K562 (cell line): ENCODE data around the gene MYO18A. TPM values are rescaled to one million over a fixed set of nuclear protein-coding genes. Genes with fewer than 3 reads are reported as not detected.

Experiments
- ARHGAP35 ChIP-seq: fragments of 450-650 bp; IDR thresholded peaks from 2 replicates; pipeline ENCODE4 v1.6.1; 2018; ENCODE audit not compliant: partially characterized antibody
- BACH1 ChIP-seq: fragments of 200-800 bp; sonication (Bioruptor generic); IDR thresholded peaks from 2 replicates; pipeline ENCODE4 v1.6.1; 2016; ENCODE audit warnings: missing genetic modification characterization, missing compliant biosample characterization
- CBX3 ChIP-seq, 2 experiments: IDR thresholded peaks; 1 replicate in 1 of 2; 2 replicates in 1 of 2; pipeline ENCODE4 v1.6.1; 2012; ENCODE audit warnings: inconsistent platforms in 2 of 2, low read length in 2 of 2, borderline replicate concordance in 1 of 2, control low read depth in 1 of 2
- CCAR2 ChIP-seq: fragments of 200-400 bp; formaldehyde crosslinking; IDR thresholded peaks from 2 replicates; pipeline ENCODE4 v1.6.1; 2017; ENCODE audit warnings: mild to moderate bottlenecking, low read depth, low read length
- CCNT2 ChIP-seq: IDR thresholded peaks from 2 replicates; pipeline ENCODE4 v1.6.1; 2011; ENCODE audit warnings: borderline replicate concordance, low read depth, mild to moderate bottlenecking, moderate library complexity, mixed read lengths, low read length; ENCODE audit not compliant: insufficient read length; ENCODE audit errors: extremely low read depth
- DEAF1 ChIP-seq: fragments of 450-650 bp; formaldehyde crosslinking; IDR thresholded peaks from 2 replicates; pipeline ENCODE4 v1.4.0; 2020; ENCODE audit warnings: mild to moderate bottlenecking, moderate library complexity
- GTF2A2 ChIP-seq: IDR thresholded peaks from 2 replicates; pipeline ENCODE4 v1.6.1; 2016; ENCODE audit warnings: mild to moderate bottlenecking, missing genetic modification characterization, missing compliant biosample characterization
- HDAC6 ChIP-seq: IDR thresholded peaks from 2 replicates; pipeline ENCODE4 v1.6.1; 2012; ENCODE audit warnings: low read depth, mild to moderate bottlenecking, control low read depth, inconsistent platforms, low read length, moderate library complexity
- HMBOX1 ChIP-seq: sonication (generic); IDR thresholded peaks from 2 replicates; pipeline ENCODE4 v1.6.1; 2016
- KAT7 ChIP-seq: sonication (generic); formaldehyde crosslinking; IDR thresholded peaks from 2 replicates; pipeline ENCODE4 v1.8.0; 2022; ENCODE audit warnings: missing genetic modification reagents, mild to moderate bottlenecking, borderline replicate concordance
- LCOR ChIP-seq: sonication (generic); formaldehyde crosslinking; IDR thresholded peaks from 2 replicates; pipeline ENCODE4 v1.8.0; 2022; ENCODE audit warnings: mild to moderate bottlenecking, missing genetic modification reagents
- PHF20 ChIP-seq: fragments of 450-650 bp; IDR thresholded peaks from 2 replicates; pipeline ENCODE4 v1.6.1; 2018; ENCODE audit not compliant: partially characterized antibody
- POLR3G ChIP-seq: IDR thresholded peaks from 2 replicates; pipeline ENCODE4 v1.6.1; 2011; ENCODE audit not compliant: insufficient read length, insufficient replicate concordance; ENCODE audit errors: extremely low read depth
- RBBP5 ChIP-seq: fragments of 200-600 bp; sonication (generic); IDR thresholded peaks from 2 replicates; pipeline ENCODE4 v1.6.1; 2012; ENCODE audit warnings: borderline replicate concordance, mild to moderate bottlenecking, low read length, control low read depth, inconsistent platforms; ENCODE audit not compliant: insufficient read depth, poor library complexity, severe bottlenecking
- TAL1 ChIP-seq: fragments of 450-650 bp; IDR thresholded peaks from 2 replicates; pipeline ENCODE4 v1.6.1; 2016; ENCODE audit warnings: mild to moderate bottlenecking
- TFAP4 ChIP-seq: sonication (generic); formaldehyde crosslinking; IDR thresholded peaks from 2 replicates; pipeline ENCODE4 v1.8.0; 2022; ENCODE audit warnings: missing genetic modification reagents, mild to moderate bottlenecking, moderate library complexity, borderline replicate concordance
- TFE3 ChIP-seq: fragments of 450-650 bp; formaldehyde crosslinking; IDR thresholded peaks from 2 replicates; pipeline ENCODE4 v1.4.0; 2020; ENCODE audit warnings: mild to moderate bottlenecking, mixed read lengths
- ZNF197 ChIP-seq: fragments of 200-800 bp; sonication (Bioruptor generic); IDR thresholded peaks from 2 replicates; pipeline ENCODE4 v1.6.1; 2016; ENCODE audit warnings: low read depth, missing genetic modification characterization, missing compliant biosample characterization
- ZNF217 ChIP-seq: sonication (generic); formaldehyde crosslinking; IDR thresholded peaks from 2 replicates; pipeline ENCODE4 v1.8.0; 2022; ENCODE audit warnings: mild to moderate bottlenecking, missing genetic modification reagents
- ZZZ3 ChIP-seq: fragments of 450-650 bp; IDR thresholded peaks from 2 replicates; pipeline ENCODE4 v1.6.1; 2016; ENCODE audit warnings: antibody characterized with exemption, mild to moderate bottlenecking, moderate library complexity
- polyA plus RNA-seq, 8 experiments: library from polyadenylated mRNA; depleted of rRNA in 4 of 8; stranded (reverse) in 5 of 8; unstranded in 3 of 8; fragments of >200 nt; fragmentation: Nextera tagmentation in 2 of 8; fragmentation: Illumina TruSeq in 1 of 8; extraction: Ambion mirVana in 2 of 8; extraction: Trizol in 1 of 8; gene quantifications; 2 replicates each; pipeline versions ENCODE4 v1.2.1 to v1.2.3, GENCODE V29; 2011 to 2014; ENCODE audit warnings: inconsistent platforms in 1 of 8, missing spikeins in 1 of 8
- total RNA-seq, 7 experiments: library from RNA; depleted of rRNA in 6 of 7; stranded (reverse); fragments of >200 nt in 6 of 7; fragmentation: Illumina TruSeq in 2 of 7; extraction: Trizol in 2 of 7; gene quantifications; 2 replicates each; pipeline versions ENCODE4 v1.2.1 to v1.2.3, GENCODE V29; 2011 to 2021; ENCODE audit warnings: low replicate concordance in 1 of 7

The MYO18A gene
- total and polyA plus RNA-seq, 9 of the 15 experiments (the other 6 are each of a cell fraction or from before 2014, with no cell fraction given), result 2.5 to 65.4 (median 17.1) TPM

GRCh38 chr17:29176558-29177351 lies 3.4 kb downstream of the MYO18A start (continued):
- TF ChIP-seq CCNT2 (peak; percentile 98), ARHGAP35 (no peak), KAT7 (CRISPR knock-in tag) (no peak), HMBOX1 (no peak), DEAF1 (no peak), POLR3G (no peak), ZNF217 (CRISPR knock-in tag) (no peak), RBBP5 (peak; percentile 88), TFAP4 (CRISPR knock-in tag) (peak; percentile 70; the same call in 1 of the 2 replicates), BACH1 (no peak), PHF20 (no peak), GTF2A2 (tag) (no peak), HDAC6 (no peak), TFE3 (peak; percentile 90), CCAR2 (no peak), ZNF197 (CRISPR knock-in tag) (no peak), CBX3 (IDR thresholded peaks at IDR 0.05; ENCODE audit: borderline replicate concordance in 1 of 2, low read length in 2 of 2) (peak in 1 of 2 experiments; percentile 17; a peak in 1 of 3 replicates), LCOR (CRISPR knock-in tag) (peak; percentile 44; the same call in 1 of the 2 replicates), TAL1 (peak; percentile 44; the same call in 1 of the 2 replicates), ZZZ3 (no peak)
